Measurements from ENCODE around the gene PAGE2. TPM values are rescaled to one million over a fixed set of nuclear protein-coding genes. Genes with fewer than 3 reads are reported as not detected.

Gene PAGE2, protein sequence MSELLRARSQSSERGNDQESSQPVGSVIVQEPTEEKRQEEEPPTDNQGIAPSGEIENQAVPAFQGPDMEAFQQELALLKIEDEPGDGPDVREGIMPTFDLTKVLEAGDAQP
- total RNA-seq (2014; rRNA removed; shearing (Covaris generic)) (not detected in 2 replicates), polyA plus RNA-seq (2016; fragmentation: Nextera tagmentation; extraction: Ambion mirVana) (not detected in 2 replicates)
- long read RNA-seq = 0 reads

DNA sequence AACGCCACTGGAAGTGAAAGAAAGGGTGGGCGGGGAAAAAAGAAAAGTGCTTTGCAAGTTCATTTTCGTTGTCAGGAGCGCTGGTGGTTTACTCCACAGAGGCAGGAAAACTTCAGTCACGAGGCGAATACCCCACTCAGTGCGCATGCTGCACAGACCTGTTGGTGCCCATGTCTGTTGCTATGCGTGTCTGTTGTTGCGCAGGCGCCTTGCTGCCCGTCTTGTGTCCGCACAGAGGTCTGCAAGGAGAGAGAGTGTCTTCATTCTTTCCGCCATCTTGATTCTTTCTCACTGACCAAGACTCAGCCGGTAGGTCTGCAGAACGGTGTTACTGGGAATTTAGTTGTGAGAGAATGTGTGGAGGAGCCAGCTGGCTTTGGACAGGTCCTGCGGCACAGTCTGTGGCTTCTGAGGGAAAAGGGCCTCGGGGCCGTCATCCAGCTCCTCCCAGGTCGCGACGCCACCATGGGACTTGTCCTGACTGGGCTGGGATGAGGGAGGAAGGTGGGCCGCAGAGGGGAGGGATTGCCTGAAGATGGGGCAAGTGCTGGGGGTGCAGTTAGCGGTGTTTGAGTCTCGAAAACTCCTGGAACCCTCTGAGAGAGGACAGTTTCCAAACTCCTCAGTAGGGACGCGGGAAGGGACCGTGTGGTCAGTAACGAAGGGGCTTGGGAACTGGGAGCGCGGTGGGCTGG, at the start of gene PAGE2:
Gene PAGE2, plus strand, starts transcription at position 224 of the 695 bp plus-strand sequence. CDS start 1,003 bp downstream, outside the sequence.
- TF ChIP-seq, protein P1, sequence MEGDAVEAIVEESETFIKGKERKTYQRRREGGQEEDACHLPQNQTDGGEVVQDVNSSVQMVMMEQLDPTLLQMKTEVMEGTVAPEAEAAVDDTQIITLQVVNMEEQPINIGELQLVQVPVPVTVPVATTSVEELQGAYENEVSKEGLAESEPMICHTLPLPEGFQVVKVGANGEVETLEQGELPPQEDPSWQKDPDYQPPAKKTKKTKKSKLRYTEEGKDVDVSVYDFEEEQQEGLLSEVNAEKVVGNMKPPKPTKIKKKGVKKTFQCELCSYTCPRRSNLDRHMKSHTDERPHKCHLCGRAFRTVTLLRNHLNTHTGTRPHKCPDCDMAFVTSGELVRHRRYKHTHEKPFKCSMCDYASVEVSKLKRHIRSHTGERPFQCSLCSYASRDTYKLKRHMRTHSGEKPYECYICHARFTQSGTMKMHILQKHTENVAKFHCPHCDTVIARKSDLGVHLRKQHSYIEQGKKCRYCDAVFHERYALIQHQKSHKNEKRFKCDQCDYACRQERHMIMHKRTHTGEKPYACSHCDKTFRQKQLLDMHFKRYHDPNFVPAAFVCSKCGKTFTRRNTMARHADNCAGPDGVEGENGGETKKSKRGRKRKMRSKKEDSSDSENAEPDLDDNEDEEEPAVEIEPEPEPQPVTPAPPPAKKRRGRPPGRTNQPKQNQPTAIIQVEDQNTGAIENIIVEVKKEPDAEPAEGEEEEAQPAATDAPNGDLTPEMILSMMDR (conservative IDR thresholded peaks at IDR 0.05; ENCODE audit: low read depth in 2 of 2) = no peak
- TF ChIP-seq, protein P2, sequence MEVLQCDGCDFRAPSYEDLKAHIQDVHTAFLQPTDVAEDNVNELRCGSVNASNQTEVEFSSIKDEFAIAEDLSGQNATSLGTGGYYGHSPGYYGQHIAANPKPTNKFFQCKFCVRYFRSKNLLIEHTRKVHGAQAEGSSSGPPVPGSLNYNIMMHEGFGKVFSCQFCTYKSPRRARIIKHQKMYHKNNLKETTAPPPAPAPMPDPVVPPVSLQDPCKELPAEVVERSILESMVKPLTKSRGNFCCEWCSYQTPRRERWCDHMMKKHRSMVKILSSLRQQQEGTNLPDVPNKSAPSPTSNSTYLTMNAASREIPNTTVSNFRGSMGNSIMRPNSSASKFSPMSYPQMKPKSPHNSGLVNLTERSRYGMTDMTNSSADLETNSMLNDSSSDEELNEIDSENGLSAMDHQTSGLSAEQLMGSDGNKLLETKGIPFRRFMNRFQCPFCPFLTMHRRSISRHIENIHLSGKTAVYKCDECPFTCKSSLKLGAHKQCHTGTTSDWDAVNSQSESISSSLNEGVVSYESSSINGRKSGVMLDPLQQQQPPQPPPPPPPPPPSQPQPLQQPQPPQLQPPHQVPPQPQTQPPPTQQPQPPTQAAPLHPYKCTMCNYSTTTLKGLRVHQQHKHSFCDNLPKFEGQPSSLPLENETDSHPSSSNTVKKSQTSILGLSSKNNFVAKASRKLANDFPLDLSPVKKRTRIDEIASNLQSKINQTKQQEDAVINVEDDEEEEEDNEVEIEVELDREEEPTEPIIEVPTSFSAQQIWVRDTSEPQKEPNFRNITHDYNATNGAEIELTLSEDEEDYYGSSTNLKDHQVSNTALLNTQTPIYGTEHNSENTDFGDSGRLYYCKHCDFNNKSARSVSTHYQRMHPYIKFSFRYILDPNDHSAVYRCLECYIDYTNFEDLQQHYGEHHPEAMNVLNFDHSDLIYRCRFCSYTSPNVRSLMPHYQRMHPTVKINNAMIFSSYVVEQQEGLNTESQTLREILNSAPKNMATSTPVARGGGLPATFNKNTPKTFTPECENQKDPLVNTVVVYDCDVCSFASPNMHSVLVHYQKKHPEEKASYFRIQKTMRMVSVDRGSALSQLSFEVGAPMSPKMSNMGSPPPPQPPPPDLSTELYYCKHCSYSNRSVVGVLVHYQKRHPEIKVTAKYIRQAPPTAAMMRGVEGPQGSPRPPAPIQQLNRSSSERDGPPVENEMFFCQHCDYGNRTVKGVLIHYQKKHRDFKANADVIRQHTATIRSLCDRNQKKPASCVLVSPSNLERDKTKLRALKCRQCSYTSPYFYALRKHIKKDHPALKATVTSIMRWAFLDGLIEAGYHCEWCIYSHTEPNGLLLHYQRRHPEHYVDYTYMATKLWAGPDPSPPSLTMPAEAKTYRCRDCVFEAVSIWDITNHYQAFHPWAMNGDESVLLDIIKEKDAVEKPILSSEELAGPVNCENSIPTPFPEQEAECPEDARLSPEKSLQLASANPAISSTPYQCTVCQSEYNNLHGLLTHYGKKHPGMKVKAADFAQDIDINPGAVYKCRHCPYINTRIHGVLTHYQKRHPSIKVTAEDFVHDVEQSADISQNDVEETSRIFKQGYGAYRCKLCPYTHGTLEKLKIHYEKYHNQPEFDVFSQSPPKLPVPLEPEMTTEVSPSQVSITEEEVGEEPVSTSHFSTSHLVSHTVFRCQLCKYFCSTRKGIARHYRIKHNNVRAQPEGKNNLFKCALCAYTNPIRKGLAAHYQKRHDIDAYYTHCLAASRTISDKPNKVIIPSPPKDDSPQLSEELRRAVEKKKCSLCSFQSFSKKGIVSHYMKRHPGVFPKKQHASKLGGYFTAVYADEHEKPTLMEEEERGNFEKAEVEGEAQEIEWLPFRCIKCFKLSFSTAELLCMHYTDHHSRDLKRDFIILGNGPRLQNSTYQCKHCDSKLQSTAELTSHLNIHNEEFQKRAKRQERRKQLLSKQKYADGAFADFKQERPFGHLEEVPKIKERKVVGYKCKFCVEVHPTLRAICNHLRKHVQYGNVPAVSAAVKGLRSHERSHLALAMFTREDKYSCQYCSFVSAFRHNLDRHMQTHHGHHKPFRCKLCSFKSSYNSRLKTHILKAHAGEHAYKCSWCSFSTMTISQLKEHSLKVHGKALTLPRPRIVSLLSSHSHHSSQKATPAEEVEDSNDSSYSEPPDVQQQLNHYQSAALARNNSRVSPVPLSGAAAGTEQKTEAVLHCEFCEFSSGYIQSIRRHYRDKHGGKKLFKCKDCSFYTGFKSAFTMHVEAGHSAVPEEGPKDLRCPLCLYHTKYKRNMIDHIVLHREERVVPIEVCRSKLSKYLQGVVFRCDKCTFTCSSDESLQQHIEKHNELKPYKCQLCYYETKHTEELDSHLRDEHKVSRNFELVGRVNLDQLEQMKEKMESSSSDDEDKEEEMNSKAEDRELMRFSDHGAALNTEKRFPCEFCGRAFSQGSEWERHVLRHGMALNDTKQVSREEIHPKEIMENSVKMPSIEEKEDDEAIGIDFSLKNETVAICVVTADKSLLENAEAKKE (CRISPR knock-in tag; IDR thresholded peaks at IDR 0.05) = no peak
- TF ChIP-seq POLR2AphosphoS5 (IDR thresholded peaks at IDR 0.05; ENCODE audit: low read depth) = no peak
- TF ChIP-seq EZH2phosphoT487 (IDR thresholded peaks at IDR 0.05; ENCODE audit: unreplicated experiment) = no peak
- no peak for TF ChIP-seq STAT1 (IDR thresholded peaks at IDR 0.05; ENCODE audit: unreplicated experiment)
- no peak for TF ChIP-seq NANOG (IDR thresholded peaks at IDR 0.05; ENCODE audit: borderline replicate concordance)
- TF ChIP-seq, protein P3, sequence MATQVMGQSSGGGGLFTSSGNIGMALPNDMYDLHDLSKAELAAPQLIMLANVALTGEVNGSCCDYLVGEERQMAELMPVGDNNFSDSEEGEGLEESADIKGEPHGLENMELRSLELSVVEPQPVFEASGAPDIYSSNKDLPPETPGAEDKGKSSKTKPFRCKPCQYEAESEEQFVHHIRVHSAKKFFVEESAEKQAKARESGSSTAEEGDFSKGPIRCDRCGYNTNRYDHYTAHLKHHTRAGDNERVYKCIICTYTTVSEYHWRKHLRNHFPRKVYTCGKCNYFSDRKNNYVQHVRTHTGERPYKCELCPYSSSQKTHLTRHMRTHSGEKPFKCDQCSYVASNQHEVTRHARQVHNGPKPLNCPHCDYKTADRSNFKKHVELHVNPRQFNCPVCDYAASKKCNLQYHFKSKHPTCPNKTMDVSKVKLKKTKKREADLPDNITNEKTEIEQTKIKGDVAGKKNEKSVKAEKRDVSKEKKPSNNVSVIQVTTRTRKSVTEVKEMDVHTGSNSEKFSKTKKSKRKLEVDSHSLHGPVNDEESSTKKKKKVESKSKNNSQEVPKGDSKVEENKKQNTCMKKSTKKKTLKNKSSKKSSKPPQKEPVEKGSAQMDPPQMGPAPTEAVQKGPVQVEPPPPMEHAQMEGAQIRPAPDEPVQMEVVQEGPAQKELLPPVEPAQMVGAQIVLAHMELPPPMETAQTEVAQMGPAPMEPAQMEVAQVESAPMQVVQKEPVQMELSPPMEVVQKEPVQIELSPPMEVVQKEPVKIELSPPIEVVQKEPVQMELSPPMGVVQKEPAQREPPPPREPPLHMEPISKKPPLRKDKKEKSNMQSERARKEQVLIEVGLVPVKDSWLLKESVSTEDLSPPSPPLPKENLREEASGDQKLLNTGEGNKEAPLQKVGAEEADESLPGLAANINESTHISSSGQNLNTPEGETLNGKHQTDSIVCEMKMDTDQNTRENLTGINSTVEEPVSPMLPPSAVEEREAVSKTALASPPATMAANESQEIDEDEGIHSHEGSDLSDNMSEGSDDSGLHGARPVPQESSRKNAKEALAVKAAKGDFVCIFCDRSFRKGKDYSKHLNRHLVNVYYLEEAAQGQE (IDR thresholded peaks at IDR 0.05; ENCODE audit: unreplicated experiment) = no peak
- no peak for TF ChIP-seq EZH2 (IDR thresholded peaks at IDR 0.05; ENCODE audit: low read depth, unreplicated experiment)
- TF ChIP-seq CREB1 (CRISPR knock-in tag; IDR thresholded peaks at IDR 0.05; ENCODE audit: low read depth) = no peak
- no peak for TF ChIP-seq ZNF114 (CRISPR knock-in tag; IDR thresholded peaks at IDR 0.05)
- TF ChIP-seq, protein P4, sequence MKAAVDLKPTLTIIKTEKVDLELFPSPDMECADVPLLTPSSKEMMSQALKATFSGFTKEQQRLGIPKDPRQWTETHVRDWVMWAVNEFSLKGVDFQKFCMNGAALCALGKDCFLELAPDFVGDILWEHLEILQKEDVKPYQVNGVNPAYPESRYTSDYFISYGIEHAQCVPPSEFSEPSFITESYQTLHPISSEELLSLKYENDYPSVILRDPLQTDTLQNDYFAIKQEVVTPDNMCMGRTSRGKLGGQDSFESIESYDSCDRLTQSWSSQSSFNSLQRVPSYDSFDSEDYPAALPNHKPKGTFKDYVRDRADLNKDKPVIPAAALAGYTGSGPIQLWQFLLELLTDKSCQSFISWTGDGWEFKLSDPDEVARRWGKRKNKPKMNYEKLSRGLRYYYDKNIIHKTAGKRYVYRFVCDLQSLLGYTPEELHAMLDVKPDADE (IDR thresholded peaks at IDR 0.05) = no peak
- TF ChIP-seq ZNF331 (CRISPR knock-in tag; IDR thresholded peaks at IDR 0.05; ENCODE audit: low read depth) = no peak
- no peak for TF ChIP-seq JUNB (IDR thresholded peaks at IDR 0.05; ENCODE audit: unreplicated experiment)
- no peaks in the 10 kb centered on the region for H3K36me3 ChIP-seq (ENCODE audit: insufficient read depth)
- Mint-ChIP-seq H3K36me3 (ENCODE audit: low read depth) (no peaks in the 10 kb centered on the region), H3K27me3 (ENCODE audit: insufficient read depth, low read depth, poor library complexity) (peaks cover 4% of the 10 kb centered on the region), H3K4me3 (no peak within 1 kb of the TSS), H3K27ac (no peak within 1 kb of the TSS), H3K9me3 (peaks cover 5% of the 10 kb centered on the region; the same call in 2 of the 3 replicates), H3K4me1 (no peaks in the 10 kb centered on the region)
- no peaks in the 10 kb centered on the region for H3K79me2 ChIP-seq (replicated peaks; ENCODE audit: insufficient read depth)
- H3K4me1 ChIP-seq (ENCODE audit: insufficient read depth) = no peaks in the 10 kb centered on the region
- H3K9me2 ChIP-seq (ENCODE audit: insufficient read depth) = no peaks in the 10 kb centered on the region
- H3F3A ChIP-seq (replicated peaks; ENCODE audit: low read depth) = no peaks in the 10 kb centered on the region
- no peak within 1 kb of the TSS for H2AFZ ChIP-seq
- H3K4me2 ChIP-seq = no peak within 1 kb of the TSS
- no peak within 1 kb of the TSS for H3K4me3 ChIP-seq
- H3K27ac ChIP-seq (ENCODE audit: low read depth) = no peak within 1 kb of the TSS
- H4K20me1 ChIP-seq (replicated peaks; ENCODE audit: insufficient read depth) = no peaks in the 10 kb centered on the region
- no peaks in the 10 kb centered on the region for H3K27me3 ChIP-seq (ENCODE audit: insufficient read depth)
- DNase-seq (ENCODE audit: low spot score) (no peak), ATAC-seq (no peak)
